ENCODE measurements around the gene GABRG3. TPM values are rescaled to one million over a fixed set of nuclear protein-coding genes. Genes with fewer than 3 reads are reported as not detected.

Gene GABRG3
- total RNA-seq, 1 donor from 2014 or later, result not detected

DNA sequence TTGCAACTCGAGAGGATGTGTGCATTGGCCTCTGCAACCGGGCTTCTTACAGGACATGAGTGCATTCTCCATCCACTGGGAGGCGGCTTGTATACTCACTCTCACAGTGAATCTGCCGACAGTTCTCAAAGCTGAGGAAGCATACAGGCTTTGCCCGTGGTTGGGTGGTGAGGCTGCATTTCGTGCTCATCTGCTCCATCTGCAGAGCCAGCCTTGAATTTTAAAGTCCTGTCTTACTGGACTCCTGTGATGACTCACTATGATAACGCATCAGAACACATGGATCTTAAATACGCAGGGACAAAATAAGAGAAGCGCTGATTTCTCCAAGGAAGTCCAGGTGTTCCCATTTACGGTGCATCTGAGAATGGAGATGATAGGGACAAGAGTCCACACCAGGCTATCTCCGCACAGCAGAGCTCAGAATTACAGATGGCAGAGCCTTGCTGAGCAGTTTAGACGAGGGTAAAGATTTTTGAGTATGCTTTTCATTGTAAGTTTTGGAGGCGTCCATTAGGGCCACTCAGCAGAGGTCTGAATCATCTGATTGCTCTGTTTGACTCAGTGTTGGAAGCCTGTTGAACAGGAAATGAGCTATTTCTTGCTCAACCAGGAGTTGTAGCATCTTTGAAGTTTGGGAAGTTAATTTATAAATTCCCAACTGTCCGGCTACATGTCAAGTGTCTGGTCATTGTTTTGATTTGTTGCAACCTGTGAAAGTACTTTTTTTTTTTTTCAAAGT lies 87.1 kb downstream of the GABRG3 start:
- no peak overlapping the region for H3K27ac Mint-ChIP-seq
- no peaks in the 10 kb centered on the region for H3K36me3 Mint-ChIP-seq (ENCODE audit: low read depth)
- H3K9me3 Mint-ChIP-seq, result peaks cover 8% of the 10 kb centered on the region
- no peaks in the 10 kb centered on the region for H3K4me1 Mint-ChIP-seq (ENCODE audit: low read depth)
- no peak overlapping the region for H3K4me3 Mint-ChIP-seq (ENCODE audit: low read depth)
- intact Hi-C loops (cut with micrococcal nuclease), result no loop called here
- no peak for DNase-seq (ENCODE audit: low spot score)
- H3K27me3 Mint-ChIP-seq (ENCODE audit: low read depth), result no peaks in the 10 kb centered on the region

DNA sequence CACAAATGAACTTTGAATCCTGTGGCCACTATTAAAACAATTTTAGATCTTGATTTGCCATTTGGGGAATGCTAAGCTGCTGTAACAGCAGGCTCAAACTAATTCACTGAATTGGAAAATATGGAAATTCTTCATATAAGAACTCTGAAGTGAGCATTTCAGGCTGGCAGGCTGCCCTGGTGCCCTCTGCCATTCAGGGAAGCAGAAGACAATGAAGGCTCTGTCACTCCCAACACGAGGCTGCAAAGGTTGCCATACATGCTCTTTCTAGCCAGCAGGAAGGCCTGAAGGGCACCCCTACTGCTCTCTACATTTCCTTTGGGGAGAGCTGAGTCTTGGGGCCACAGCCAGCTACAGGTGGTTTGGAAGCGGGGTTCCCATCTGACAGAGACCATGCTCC lies 88.0 kb downstream of the GABRG3 start:
- Mint-ChIP-seq H3K36me3 (ENCODE audit: low read depth) (no peaks in the 10 kb centered on the region), H3K4me3 (ENCODE audit: low read depth) (no peak overlapping the region), H3K27me3 (ENCODE audit: low read depth) (no peaks in the 10 kb centered on the region), H3K9me3 (peaks cover 11% of the 10 kb centered on the region), H3K27ac (no peak overlapping the region), H3K4me1 (ENCODE audit: low read depth) (no peaks in the 10 kb centered on the region)
- intact Hi-C loops (cut with micrococcal nuclease), result no loop called here
- no peak for DNase-seq (ENCODE audit: low spot score)

DNA sequence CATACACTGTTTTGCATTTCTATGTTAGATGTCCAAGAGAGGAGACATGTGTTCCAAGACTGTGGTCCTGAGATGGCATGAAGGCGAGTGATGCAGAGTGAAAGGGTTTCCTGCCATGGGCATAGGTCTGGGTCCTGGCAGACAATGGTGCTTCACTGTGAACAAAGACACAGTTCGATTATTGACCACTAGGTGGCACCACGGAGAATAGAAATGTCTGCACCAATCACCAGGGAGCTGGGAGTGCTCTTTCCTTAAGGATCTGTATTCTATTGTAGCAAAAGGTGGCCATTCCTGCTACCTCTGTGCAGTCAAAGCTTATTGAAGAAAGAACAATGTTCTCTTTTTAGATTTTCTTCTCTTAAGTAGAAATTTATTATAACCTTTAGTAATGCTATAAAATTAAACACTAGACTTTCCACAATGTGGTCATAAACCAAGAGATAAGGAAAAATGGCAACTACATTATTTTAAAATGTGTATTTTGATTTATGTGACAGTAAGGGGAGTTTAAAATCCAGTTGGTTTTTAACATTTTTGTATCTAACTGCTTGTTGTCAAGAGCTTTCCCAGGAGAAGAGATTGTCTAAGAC lies 88.7 kb downstream of the GABRG3 start:
- no peak for DNase-seq (ENCODE audit: low spot score)
- peaks cover 13% of the 10 kb centered on the region for H3K9me3 Mint-ChIP-seq

DNA sequence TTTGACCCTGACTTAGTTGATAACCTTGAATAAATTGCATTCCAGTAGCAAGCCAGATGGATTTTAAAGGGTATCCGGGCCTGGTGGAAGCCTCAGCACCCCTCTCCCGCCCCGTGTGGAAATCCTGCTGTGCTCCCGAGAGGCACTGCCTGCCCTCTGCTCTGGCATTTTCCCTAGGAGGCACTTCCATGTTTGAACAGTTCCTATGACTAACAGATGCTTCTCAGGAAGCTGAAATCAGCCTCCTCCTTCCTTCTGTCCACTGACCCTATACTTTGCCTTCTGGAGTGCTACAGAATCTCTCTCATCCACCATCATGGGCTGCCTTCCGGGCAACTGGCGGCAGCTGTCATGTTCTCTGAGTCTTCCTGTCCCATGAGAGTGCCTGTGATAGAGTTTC lies 90.8 kb downstream of the GABRG3 start:
- H3K4me3 Mint-ChIP-seq (ENCODE audit: low read depth), result no peak overlapping the region
- peaks cover 31% of the 10 kb centered on the region for H3K9me3 Mint-ChIP-seq
- H3K27me3 Mint-ChIP-seq (ENCODE audit: low read depth), result no peaks in the 10 kb centered on the region
- H3K27ac Mint-ChIP-seq, result no peak overlapping the region
- no peak for DNase-seq (ENCODE audit: low spot score)
- H3K36me3 Mint-ChIP-seq (ENCODE audit: low read depth), result no peaks in the 10 kb centered on the region
- intact Hi-C loops (cut with micrococcal nuclease), result no loop called here
- H3K4me1 Mint-ChIP-seq (ENCODE audit: low read depth), result no peaks in the 10 kb centered on the region

More for the DNA sequence above, 88.7 kb downstream of the GABRG3 start:
- Mint-ChIP-seq H3K27ac (no peak overlapping the region), H3K36me3 (ENCODE audit: low read depth) (no peaks in the 10 kb centered on the region), H3K4me1 (ENCODE audit: low read depth) (no peaks in the 10 kb centered on the region), H3K4me3 (ENCODE audit: low read depth) (no peak overlapping the region), H3K27me3 (ENCODE audit: low read depth) (no peaks in the 10 kb centered on the region)
- intact Hi-C loops (cut with micrococcal nuclease), result no loop called here

DNA sequence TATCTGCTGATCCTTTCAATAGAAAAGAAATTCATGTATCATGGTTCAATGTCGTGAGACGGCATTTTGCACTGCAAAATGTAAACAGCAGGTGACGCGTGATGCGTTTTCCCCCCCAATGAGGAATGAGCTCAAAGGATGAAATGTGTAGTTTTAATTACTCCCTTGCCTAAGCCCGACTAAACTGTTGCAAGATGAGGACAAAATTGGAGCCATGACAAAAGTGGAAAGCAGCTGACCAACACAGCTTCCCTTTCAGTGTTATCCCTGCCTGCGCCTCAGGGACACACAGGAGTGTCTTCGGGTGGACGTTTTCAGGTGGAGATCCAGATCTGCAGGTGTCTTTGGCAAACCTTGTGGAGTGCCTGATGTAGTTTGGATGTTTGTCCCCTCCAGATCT lies 92.0 kb downstream of the GABRG3 start:
- Mint-ChIP-seq H3K27me3 (ENCODE audit: low read depth) (no peaks in the 10 kb centered on the region), H3K27ac (no peak overlapping the region), H3K4me3 (ENCODE audit: low read depth) (no peak overlapping the region), H3K4me1 (ENCODE audit: low read depth) (no peaks in the 10 kb centered on the region), H3K9me3 (peaks cover 39% of the 10 kb centered on the region), H3K36me3 (ENCODE audit: low read depth) (no peaks in the 10 kb centered on the region)
- DNase-seq (ENCODE audit: low spot score), result no peak
- intact Hi-C loops (cut with micrococcal nuclease), result no loop called here

DNA sequence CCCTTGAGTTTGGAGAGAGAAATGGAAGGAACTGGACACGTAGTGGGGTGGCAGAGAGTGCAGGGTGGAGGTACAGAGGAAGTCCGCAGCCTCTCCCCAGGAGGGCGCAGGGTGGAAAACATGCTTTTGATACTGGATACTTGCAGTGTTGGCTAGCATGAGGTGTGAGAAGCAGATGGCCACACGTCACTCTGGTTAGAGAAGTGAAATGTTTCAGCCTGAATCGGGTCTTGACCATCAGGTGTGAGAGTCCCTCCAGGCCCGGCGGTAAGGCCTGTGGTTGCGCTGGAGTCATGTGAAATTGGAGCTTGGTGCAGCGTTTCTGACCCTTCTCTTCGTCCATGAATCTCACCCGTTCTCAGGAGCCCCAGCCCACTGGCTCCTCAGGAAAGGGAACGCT lies 93.1 kb downstream of the GABRG3 start:
- intact Hi-C loops (cut with micrococcal nuclease), result no loop called here
- DNase-seq (ENCODE audit: low spot score), result no peak
- Mint-ChIP-seq H3K9me3 (peaks cover 40% of the 10 kb centered on the region), H3K36me3 (ENCODE audit: low read depth) (no peaks in the 10 kb centered on the region), H3K27ac (no peak overlapping the region), H3K4me3 (ENCODE audit: low read depth) (no peak overlapping the region), H3K27me3 (ENCODE audit: low read depth) (no peaks in the 10 kb centered on the region), H3K4me1 (ENCODE audit: low read depth) (no peaks in the 10 kb centered on the region)

DNA sequence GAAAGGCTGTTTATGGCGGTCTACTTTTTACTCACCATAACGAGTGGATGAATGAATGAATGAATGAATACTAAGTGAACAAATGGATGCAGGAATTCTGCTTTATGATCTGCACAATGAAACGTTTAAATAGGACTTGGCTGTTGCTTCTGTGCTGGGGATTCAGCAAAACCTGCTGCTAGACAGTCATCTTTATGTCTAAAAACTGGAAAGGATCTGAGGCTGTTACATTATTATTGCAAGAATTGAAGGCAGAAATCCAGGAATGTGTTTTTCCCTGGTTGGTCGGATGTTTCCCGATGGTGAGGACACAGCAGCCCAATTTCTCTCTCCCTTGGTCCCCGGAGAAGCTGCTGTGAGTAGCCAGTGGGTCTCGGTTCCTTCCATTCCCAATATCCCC lies 94.2 kb downstream of the GABRG3 start:
- Mint-ChIP-seq H3K36me3 (ENCODE audit: low read depth) (no peaks in the 10 kb centered on the region), H3K4me3 (ENCODE audit: low read depth) (no peak overlapping the region), H3K27me3 (ENCODE audit: low read depth) (no peaks in the 10 kb centered on the region), H3K27ac (no peak overlapping the region), H3K4me1 (ENCODE audit: low read depth) (no peaks in the 10 kb centered on the region), H3K9me3 (peaks cover 48% of the 10 kb centered on the region)
- DNase-seq (ENCODE audit: low spot score), result no peak
- intact Hi-C loops (cut with micrococcal nuclease), result no loop called here

DNA sequence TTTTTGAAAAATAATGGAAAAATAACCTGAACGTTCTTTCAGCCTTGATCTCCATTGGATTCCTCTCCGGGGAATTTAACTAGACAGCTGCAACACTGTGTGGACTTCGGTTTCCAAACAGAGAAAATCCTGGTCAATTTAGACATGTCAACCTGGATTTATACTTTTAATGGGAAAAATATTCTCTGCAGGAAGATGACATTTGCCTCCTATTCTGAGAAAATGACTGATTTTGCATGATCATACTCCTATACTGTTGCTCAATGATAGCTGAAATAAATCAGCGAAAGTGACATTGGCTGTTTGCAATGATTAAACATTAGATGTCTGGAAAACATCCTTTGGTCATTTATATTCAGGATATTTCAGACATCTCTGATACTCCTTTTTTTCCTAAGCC lies 94.8 kb downstream of the GABRG3 start:
- H3K36me3 Mint-ChIP-seq (ENCODE audit: low read depth), result no peaks in the 10 kb centered on the region
- intact Hi-C loops (cut with micrococcal nuclease), result no loop called here
- H3K27me3 Mint-ChIP-seq (ENCODE audit: low read depth), result no peaks in the 10 kb centered on the region
- no peak for DNase-seq (ENCODE audit: low spot score)
- no peaks in the 10 kb centered on the region for H3K4me1 Mint-ChIP-seq (ENCODE audit: low read depth)
- no peak overlapping the region for H3K27ac Mint-ChIP-seq
- peaks cover 51% of the 10 kb centered on the region for H3K9me3 Mint-ChIP-seq
- H3K4me3 Mint-ChIP-seq (ENCODE audit: low read depth), result no peak overlapping the region

DNA sequence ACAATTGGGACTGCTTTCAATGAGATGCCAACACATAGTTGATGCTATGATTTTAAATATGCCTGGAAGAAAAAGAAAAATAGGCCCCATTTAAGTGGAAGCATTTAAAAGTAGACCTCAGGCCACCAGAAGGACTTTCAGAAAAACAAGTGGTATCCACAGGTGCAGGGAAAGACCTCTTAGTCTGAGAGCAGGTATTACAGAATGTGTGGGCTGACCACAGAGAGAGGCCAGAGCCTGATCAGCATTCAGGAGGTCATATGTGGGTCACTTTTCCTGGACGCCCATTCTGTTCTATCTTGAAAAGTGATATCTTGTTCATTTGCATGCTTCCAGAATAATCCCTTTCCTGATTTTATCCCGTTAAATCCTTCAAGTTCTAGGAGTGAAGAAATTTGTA lies 95.5 kb downstream of the GABRG3 start:
- intact Hi-C loops (cut with micrococcal nuclease), result no loop called here
- Mint-ChIP-seq H3K4me3 (ENCODE audit: low read depth) (no peak overlapping the region), H3K9me3 (peaks cover 54% of the 10 kb centered on the region), H3K27ac (no peak overlapping the region), H3K4me1 (ENCODE audit: low read depth) (no peaks in the 10 kb centered on the region), H3K27me3 (ENCODE audit: low read depth) (no peaks in the 10 kb centered on the region), H3K36me3 (ENCODE audit: low read depth) (no peaks in the 10 kb centered on the region)
- DNase-seq (ENCODE audit: low spot score), result no peak

DNA sequence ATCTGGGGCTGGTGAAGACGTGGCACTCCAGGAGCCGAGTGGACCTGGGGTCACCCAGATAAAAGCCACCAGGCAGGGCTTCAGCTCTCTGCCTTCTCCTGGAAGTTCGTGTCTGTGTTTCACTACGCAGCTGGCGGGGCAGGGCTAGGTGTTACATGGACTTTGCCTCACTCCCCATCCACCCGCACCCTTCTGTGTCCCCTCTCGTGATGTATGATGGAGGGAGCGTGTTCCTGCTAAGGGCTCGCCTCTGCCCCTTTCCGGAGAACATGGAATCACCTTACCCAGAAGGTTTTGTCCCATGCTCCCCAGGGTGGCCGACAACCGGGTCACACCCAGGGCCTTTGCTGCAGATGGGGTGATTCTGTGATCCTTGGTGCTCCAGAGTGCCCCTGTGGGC lies 96.2 kb downstream of the GABRG3 start:
- no peaks in the 10 kb centered on the region for H3K27me3 Mint-ChIP-seq (ENCODE audit: low read depth)
- H3K9me3 Mint-ChIP-seq, result peaks cover 55% of the 10 kb centered on the region
- no peak for DNase-seq (ENCODE audit: low spot score)
- H3K4me3 Mint-ChIP-seq (ENCODE audit: low read depth), result no peak overlapping the region
- no peaks in the 10 kb centered on the region for H3K4me1 Mint-ChIP-seq (ENCODE audit: low read depth)
- no peaks in the 10 kb centered on the region for H3K36me3 Mint-ChIP-seq (ENCODE audit: low read depth)
- intact Hi-C loops (cut with micrococcal nuclease), result no loop called here
- no peak overlapping the region for H3K27ac Mint-ChIP-seq

DNA sequence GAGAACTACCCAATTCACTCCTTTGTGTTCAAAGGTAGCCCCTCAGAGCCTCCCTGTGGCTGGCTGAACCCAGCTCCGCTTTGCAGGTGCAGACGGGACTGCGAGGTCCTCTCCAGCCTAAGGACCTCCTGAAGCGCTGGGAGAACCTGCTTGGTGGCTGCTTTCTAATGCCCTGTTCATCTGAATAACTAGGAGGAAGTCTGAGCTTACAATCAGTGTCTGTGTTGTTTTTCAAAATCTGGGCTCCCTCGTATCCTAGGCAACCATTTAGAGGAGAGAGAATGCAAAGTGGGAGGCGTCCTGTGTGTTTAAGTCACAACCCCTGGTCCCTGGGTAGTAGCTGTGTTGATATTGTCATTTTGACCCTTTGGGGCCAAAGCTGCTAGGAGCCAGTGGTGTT lies 99.9 kb downstream of the GABRG3 start:
- Mint-ChIP-seq H3K36me3 (ENCODE audit: low read depth) (no peaks in the 10 kb centered on the region), H3K4me3 (ENCODE audit: low read depth) (no peak overlapping the region), H3K27me3 (ENCODE audit: low read depth) (no peaks in the 10 kb centered on the region), H3K27ac (no peak overlapping the region), H3K4me1 (ENCODE audit: low read depth) (no peaks in the 10 kb centered on the region), H3K9me3 (peaks cover 66% of the 10 kb centered on the region)
- intact Hi-C loops (cut with micrococcal nuclease), result no loop called here
- DNase-seq (ENCODE audit: low spot score), result no peak

DNA sequence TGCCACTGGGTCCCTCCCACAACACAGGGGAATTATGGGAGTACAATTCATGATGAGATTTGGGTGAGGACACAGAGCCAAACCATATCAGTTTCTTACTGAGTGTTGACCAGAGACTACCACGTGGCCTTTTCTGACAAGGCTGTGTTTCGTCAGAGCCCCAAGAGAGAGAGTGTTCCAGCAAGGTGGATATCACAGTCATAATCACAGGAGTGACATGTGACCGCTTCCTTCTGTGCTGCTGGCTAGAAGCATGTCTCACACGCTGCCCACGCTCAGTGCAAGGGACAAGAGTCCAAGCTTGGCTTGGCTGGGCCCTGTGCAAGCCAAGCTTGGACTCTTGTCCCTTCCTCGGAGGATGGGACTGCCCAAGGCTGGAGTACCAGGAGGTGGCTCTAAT lies 103.2 kb downstream of the GABRG3 start:
- intact Hi-C loops (cut with micrococcal nuclease), result no loop called here
- Mint-ChIP-seq H3K36me3 (ENCODE audit: low read depth) (no peaks in the 10 kb centered on the region), H3K9me3 (peaks cover 66% of the 10 kb centered on the region), H3K4me1 (ENCODE audit: low read depth) (no peaks in the 10 kb centered on the region), H3K4me3 (ENCODE audit: low read depth) (no peak overlapping the region), H3K27me3 (ENCODE audit: low read depth) (no peaks in the 10 kb centered on the region), H3K27ac (no peak overlapping the region)
- DNase-seq (ENCODE audit: low spot score), result no peak

DNA sequence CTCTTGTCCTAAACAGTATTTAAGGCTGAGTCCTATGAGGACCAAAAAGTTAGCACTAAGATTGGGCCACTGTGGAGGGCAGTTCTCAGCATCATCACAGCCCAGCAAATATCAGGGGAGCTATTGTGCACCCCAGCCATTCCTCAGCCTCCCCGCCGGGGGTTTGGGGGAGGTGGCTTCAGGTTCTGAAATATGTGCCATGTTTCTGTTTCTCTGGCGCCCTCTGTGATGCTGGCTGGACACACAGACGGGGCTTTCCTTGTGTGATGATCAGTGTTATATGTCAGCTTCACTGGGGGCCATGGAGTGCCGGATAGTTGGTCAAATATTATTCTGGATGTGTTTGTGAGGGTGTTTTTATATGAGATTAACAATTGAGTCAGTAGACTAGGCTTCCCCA lies 106.8 kb downstream of the GABRG3 start:
- Mint-ChIP-seq H3K9me3 (peaks cover 44% of the 10 kb centered on the region), H3K36me3 (ENCODE audit: low read depth) (no peaks in the 10 kb centered on the region), H3K27me3 (ENCODE audit: low read depth) (no peaks in the 10 kb centered on the region), H3K27ac (no peak overlapping the region), H3K4me1 (ENCODE audit: low read depth) (no peaks in the 10 kb centered on the region), H3K4me3 (ENCODE audit: low read depth) (no peak overlapping the region)
- intact Hi-C loops (cut with micrococcal nuclease), result no loop called here
- no peak for DNase-seq (ENCODE audit: low spot score)

All from activated T-helper 2 cell treated with anti-CD3 and anti-CD28 coated beads, Interferon-gamma antibody, Interleukin-2, Interleukin-4, amounts not matched to agents 10 μg/mL and 5 μg/mL and 100 μg/mL, durations not matched to agents 14 hours and 24 hours and 36 hours (primary cell).